IMR-90 (cell line): ENCODE data around the gene SLAMF9. TPM values are rescaled to one million over a fixed set of nuclear protein-coding genes. Genes with fewer than 3 reads are reported as not detected.
A peak's percentile ranks its signal among the peaks of the same experiment; 100 is the strongest.

Source experiments
- ATAC-seq: fragments of 200-7000 bp; cut with Tn5 transposase; 2 replicates; pipeline ENCODE4 v1.9.1; 2020; ENCODE audit warnings: low read depth, mild to moderate bottlenecking, moderate library complexity
- BruUV-seq: library from RNA; stranded (reverse); fragments of 400-500 nt; replicated peaks from 2 replicates; lab custom pipeline; 2021; lab: Mats Ljungman, UMichigan
- CTCF ChIA-PET: fragments of 300-600 bp; formaldehyde crosslinking; extraction: SDS; loops from one replicate; lab custom pipeline; 2021; ENCODE audit warnings: antibody characterized with exemption; lab: Yijun Ruan, JAX
- POLR2A ChIA-PET: fragments of 300-600 bp; sonication (Branson Sonifier 250); formaldehyde crosslinking; loops from one replicate; lab custom pipeline; 2022; ENCODE audit warnings: antibody characterized with exemption; ENCODE audit not compliant: unreplicated experiment; lab: Charles Lee
- DNase-seq: peaks from one replicate; pipeline ENCODE4 v3.0.0; 2013
- H2AFZ ChIP-seq: replicated peaks from 2 replicates; pipeline ENCODE3; 2013; ENCODE audit warnings: low read length, mild to moderate bottlenecking; ENCODE audit not compliant: poor library complexity
- H2AK5ac ChIP-seq: 2 replicates; pipeline ENCODE4 v1.6.1; 2013; ENCODE audit warnings: low read depth, low read length, inconsistent platforms
- H2AK9ac ChIP-seq: replicated peaks from 2 replicates; pipeline ENCODE3; 2013; ENCODE audit warnings: mild to moderate bottlenecking, low read depth, low read length, moderate library complexity; ENCODE audit not compliant: poor library complexity
- H2BK120ac ChIP-seq: 2 replicates; pipeline ENCODE4 v1.6.1; 2013; ENCODE audit warnings: low read depth, low read length, inconsistent platforms
- H2BK15ac ChIP-seq: 3 replicates; pipeline ENCODE4 v1.6.1; 2013; ENCODE audit warnings: low read depth, low read length, inconsistent platforms
- H2BK20ac ChIP-seq: 2 replicates; pipeline ENCODE4 v1.6.1; 2013; ENCODE audit warnings: low read depth, mild to moderate bottlenecking, inconsistent platforms, low read length, moderate library complexity
- H2BK5ac ChIP-seq: 2 replicates; pipeline ENCODE4 v1.6.1; 2013; ENCODE audit warnings: mild to moderate bottlenecking, low read depth, low read length, inconsistent platforms; ENCODE audit not compliant: poor library complexity, severe bottlenecking
- H3K14ac ChIP-seq: replicated peaks from 2 replicates; pipeline ENCODE4 v1.6.1; 2013; ENCODE audit warnings: low read depth, low read length, inconsistent platforms
- H3K18ac ChIP-seq: 2 replicates; pipeline ENCODE4 v1.6.1; 2013; ENCODE audit warnings: low read depth, low read length, control low read depth
- H3K23ac ChIP-seq: 2 replicates; pipeline ENCODE4 v1.6.1; 2013; ENCODE audit warnings: low read depth, low read length, inconsistent platforms
- H3K27ac ChIP-seq: 2 replicates; pipeline ENCODE4 v1.5.1; 2013; ENCODE audit warnings: mild to moderate bottlenecking, control low read depth, low read length; ENCODE audit not compliant: insufficient read depth
- H3K27me3 ChIP-seq: 2 replicates; pipeline ENCODE4 v1.6.1; 2013; ENCODE audit warnings: low read length; ENCODE audit not compliant: control insufficient read depth, insufficient read depth
- H3K36me3 ChIP-seq: 2 replicates; pipeline ENCODE4 v1.6.1; 2013; ENCODE audit warnings: low read length, mixed read lengths; ENCODE audit not compliant: control insufficient read depth, insufficient read depth
- H3K4ac ChIP-seq: 2 replicates; pipeline ENCODE4 v1.6.1; 2013; ENCODE audit warnings: low read depth, low read length, inconsistent platforms
- H3K4me1 ChIP-seq: 2 replicates; pipeline ENCODE4 v1.6.1; 2013; ENCODE audit warnings: low read length, mixed read lengths; ENCODE audit not compliant: control insufficient read depth, insufficient read depth
- H3K4me2 ChIP-seq: 2 replicates; pipeline ENCODE4 v1.6.1; 2013; ENCODE audit warnings: low read depth, mild to moderate bottlenecking, control low read depth, low read length, moderate library complexity
- H3K4me3 ChIP-seq: 2 replicates; pipeline ENCODE4 v1.5.1; 2013; ENCODE audit warnings: low read depth, mild to moderate bottlenecking, control low read depth, low read length, moderate library complexity; ENCODE audit not compliant: insufficient read depth
- H3K56ac ChIP-seq: 2 replicates; pipeline ENCODE4 v1.6.1; 2013; ENCODE audit warnings: low read length, inconsistent platforms; ENCODE audit not compliant: insufficient read depth; ENCODE audit errors: extremely low read depth
- H3K79me1 ChIP-seq, 2 experiments: 2 replicates each; pipeline ENCODE4 v1.6.1; 2013; ENCODE audit warnings: low read length in 2 of 2, inconsistent platforms in 1 of 2, low read depth in 1 of 2
- H3K9ac ChIP-seq: 2 replicates; pipeline ENCODE4 v1.6.1; 2013; ENCODE audit warnings: low read depth, low read length, control low read depth
- H3K9me1 ChIP-seq: 2 replicates; pipeline ENCODE4 v1.6.1; 2013; ENCODE audit warnings: low read length, inconsistent platforms; ENCODE audit not compliant: insufficient read depth
- H3K9me3 ChIP-seq: 2 replicates; pipeline ENCODE4 v1.6.1; 2013; ENCODE audit warnings: low read length; ENCODE audit not compliant: control insufficient read depth, insufficient read depth
- H4K20me1 ChIP-seq: 2 replicates; pipeline ENCODE4 v1.6.1; 2013; ENCODE audit warnings: low read length, inconsistent platforms; ENCODE audit not compliant: insufficient read depth
- H4K5ac ChIP-seq: 2 replicates; pipeline ENCODE4 v1.6.1; 2013; ENCODE audit warnings: mild to moderate bottlenecking, low read depth, low read length, control low read depth
- H4K8ac ChIP-seq, 2 experiments: 2 replicates each; pipeline ENCODE4 v1.6.1; 2013; ENCODE audit warnings: low read depth in 2 of 2, low read length in 2 of 2, control low read depth in 1 of 2, inconsistent platforms in 1 of 2
- H4K91ac ChIP-seq: 2 replicates; pipeline ENCODE4 v1.6.1; 2013; ENCODE audit warnings: low read depth, low read length, inconsistent platforms; ENCODE audit not compliant: insufficient read depth
- CEBPB ChIP-seq: IDR thresholded peaks from 2 replicates; pipeline ENCODE4 v1.6.1; 2012; ENCODE audit warnings: low read depth, low read length, improper control_type of control experiment
- MAZ ChIP-seq: IDR thresholded peaks from 2 replicates; pipeline ENCODE4 v1.6.1; 2012; ENCODE audit warnings: low read depth, mild to moderate bottlenecking, low read length, improper control_type of control experiment, moderate library complexity, borderline replicate concordance
- RAD21 ChIP-seq: IDR thresholded peaks from 2 replicates; pipeline ENCODE4 v1.6.1; 2012; ENCODE audit warnings: low read length, improper control_type of control experiment
- WGBS, 2 experiments: methylation state at CpG; one replicate each; pipeline versions ENCODE4 v1.1.5 to v1.1.7; 2013; ENCODE audit warnings: missing lambda C conversion rate in 2 of 2; ENCODE audit not compliant: insufficient read length in 1 of 2; ENCODE audit errors: extremely low coverage in 2 of 2; 5-methylcytosine and 5-hydroxymethylcytosine counted together
- dilution Hi-C: fragments of 300-500 bp; cut with HindIII; formaldehyde crosslinking; loops from one replicate; pipeline ENCODE4 v1.14.3; 2018; ENCODE audit warnings: low sequenced_read_pairs; ENCODE audit not compliant: unreplicated experiment
- in situ Hi-C: fragments of 300-500 bp; cut with MboI; formaldehyde crosslinking; loops from 3 replicates; pipeline ENCODE4 v1.14.3; 2019; ENCODE audit warnings: low sequenced_read_pairs, inconsistent platforms, mixed read lengths
- intact Hi-C: fragments of 100-400 bp; cut with micrococcal nuclease; formaldehyde crosslinking; loops from 2 replicates; pipeline ENCODE4 v1.10.0; 2022
- polyA plus RNA-seq, 3 experiments: library from polyadenylated mRNA; depleted of rRNA; stranded (reverse); fragments of >200 nt; gene quantifications; 2 replicates each; pipeline ENCODE4 v1.2.3, GENCODE V29; 2012; ENCODE audit warnings: low replicate concordance in 1 of 3
- total RNA-seq: library from RNA; depleted of rRNA; stranded (reverse); fragments of >200 nt; gene quantifications from 2 replicates; pipeline ENCODE4 v1.2.3, GENCODE V29; 2012
- TF ChIP-seq, protein P1 (sequence below): fragments of 150-350 bp; IDR thresholded peaks from 2 replicates; pipeline ENCODE4 v1.6.1; 2017; ENCODE audit warnings: mild to moderate bottlenecking, antibody characterized with exemption, low read length, low read depth

Gene SLAMF9
- total and polyA plus RNA-seq, 2 of the 4 experiments (the other 2 are of a cell fraction), result 0.18 to 0.67 TPM

GRCh38 chr1:159917533-159918351 lies 36.3 kb downstream of the SLAMF9 start:
- 54% methylated on average over 3 of the region's 5 CpGs; no CpG with 5 or more reads in 1 of the 2 experiments for WGBS, 2 experiments
- Histone ChIP-seq H3K9me1 (peaks cover 47% of the 10 kb centered on the region), H4K91ac (no peak overlapping the region), H2BK120ac (no peak overlapping the region), H4K20me1 (peaks cover 71% of the 10 kb centered on the region), H3K36me3 (peaks cover 37% of the 10 kb centered on the region), H3K23ac (peak overlapping the region; percentile 72), H3K4ac (peak overlapping the region; percentile 47), H3K4me3 (no peak overlapping the region), H3K79me1 (peaks cover 9 to 73% of the 10 kb centered on the region in 2 experiments), H3K27ac (no peak overlapping the region; the same call in 1 of the 2 replicates), H2AK5ac (peak overlapping the region; percentile 61; the same call in 1 of the 2 replicates), H3K9ac (no peak overlapping the region), H2AK9ac (peak overlapping the region; percentile 22), H3K9me3 (no peaks in the 10 kb centered on the region), H2AFZ (no peak overlapping the region), H2BK15ac (no peak overlapping the region), H2BK20ac (0 out of 2 replicates have a peak overlapping the region, but pooled peaks have one; percentile 8), H3K4me1 (peaks cover 39% of the 10 kb centered on the region), H3K4me2 (no peak overlapping the region), H2BK5ac (peak overlapping the region; percentile 26), H3K18ac (peak overlapping the region; percentile 66), H3K27me3 (no peaks in the 10 kb centered on the region), H4K5ac (no peak overlapping the region), H3K14ac (0 out of 2 replicates have a peak overlapping the region, but pooled peaks have one; percentile 5), H3K56ac (no peak overlapping the region), H4K8ac (0 out of 4 replicates have a peak overlapping the region, but pooled peaks of 1 of the 2 experiments have one; percentile 10)
- no TSS peak for BruUV-seq
- CTCF ChIA-PET, result interaction anchor here (0.5 kb wide), 1 partner anchor 88 kb away, joined by 4 read pairs; no protein-coding TSS in a partner anchor
- intact Hi-C loops, result no loop called here
- no peak for TF ChIP-seq RAD21
- TF ChIP-seq, protein P1, sequence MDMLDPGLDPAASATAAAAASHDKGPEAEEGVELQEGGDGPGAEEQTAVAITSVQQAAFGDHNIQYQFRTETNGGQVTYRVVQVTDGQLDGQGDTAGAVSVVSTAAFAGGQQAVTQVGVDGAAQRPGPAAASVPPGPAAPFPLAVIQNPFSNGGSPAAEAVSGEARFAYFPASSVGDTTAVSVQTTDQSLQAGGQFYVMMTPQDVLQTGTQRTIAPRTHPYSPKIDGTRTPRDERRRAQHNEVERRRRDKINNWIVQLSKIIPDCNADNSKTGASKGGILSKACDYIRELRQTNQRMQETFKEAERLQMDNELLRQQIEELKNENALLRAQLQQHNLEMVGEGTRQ, result no peak
- TF ChIP-seq MAZ, result no peak
- TF ChIP-seq CEBPB, result no peak
- DNase-seq (peak; percentile 26), ATAC-seq (no peak; the same call in 1 of the 2 replicates)
- in situ Hi-C loops, result no loop called here
- dilution Hi-C loops, result no loop called here
- POLR2A ChIA-PET, result no interaction called here
